ENCODE results near the gene NES.

NES gene

DNA sequence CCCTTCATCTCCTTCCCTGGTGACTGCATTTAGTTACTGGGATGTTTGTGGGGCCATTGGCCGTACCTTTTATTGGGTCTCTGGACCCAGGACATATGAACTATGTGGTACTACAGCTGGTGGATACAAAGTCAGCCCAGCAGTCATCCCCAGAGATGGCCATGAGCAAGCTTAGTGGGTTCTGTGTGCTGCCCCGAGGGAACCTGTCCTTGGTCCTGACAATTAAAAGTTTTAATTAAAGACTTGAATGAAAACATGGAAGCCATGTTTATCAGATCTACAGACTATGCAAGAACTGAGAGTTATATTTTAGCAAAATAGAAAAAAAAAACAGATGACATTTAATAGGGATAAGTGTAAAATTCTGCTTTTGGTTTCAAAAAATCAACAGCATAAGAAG, 2.8 kb upstream of the NES start:
- no peak for DNase-seq (ENCODE audit: low spot score)

GRCh38 chr1:156677616-156678596, 699 bp upstream of the NES start:
- DNase-seq (ENCODE audit: low spot score) = peak; percentile 22

- no peak for DNase-seq (ENCODE audit: low spot score)
These were observed 940 bp downstream of the NES start for GRCh38 chr1:156676114-156676819.

DNA sequence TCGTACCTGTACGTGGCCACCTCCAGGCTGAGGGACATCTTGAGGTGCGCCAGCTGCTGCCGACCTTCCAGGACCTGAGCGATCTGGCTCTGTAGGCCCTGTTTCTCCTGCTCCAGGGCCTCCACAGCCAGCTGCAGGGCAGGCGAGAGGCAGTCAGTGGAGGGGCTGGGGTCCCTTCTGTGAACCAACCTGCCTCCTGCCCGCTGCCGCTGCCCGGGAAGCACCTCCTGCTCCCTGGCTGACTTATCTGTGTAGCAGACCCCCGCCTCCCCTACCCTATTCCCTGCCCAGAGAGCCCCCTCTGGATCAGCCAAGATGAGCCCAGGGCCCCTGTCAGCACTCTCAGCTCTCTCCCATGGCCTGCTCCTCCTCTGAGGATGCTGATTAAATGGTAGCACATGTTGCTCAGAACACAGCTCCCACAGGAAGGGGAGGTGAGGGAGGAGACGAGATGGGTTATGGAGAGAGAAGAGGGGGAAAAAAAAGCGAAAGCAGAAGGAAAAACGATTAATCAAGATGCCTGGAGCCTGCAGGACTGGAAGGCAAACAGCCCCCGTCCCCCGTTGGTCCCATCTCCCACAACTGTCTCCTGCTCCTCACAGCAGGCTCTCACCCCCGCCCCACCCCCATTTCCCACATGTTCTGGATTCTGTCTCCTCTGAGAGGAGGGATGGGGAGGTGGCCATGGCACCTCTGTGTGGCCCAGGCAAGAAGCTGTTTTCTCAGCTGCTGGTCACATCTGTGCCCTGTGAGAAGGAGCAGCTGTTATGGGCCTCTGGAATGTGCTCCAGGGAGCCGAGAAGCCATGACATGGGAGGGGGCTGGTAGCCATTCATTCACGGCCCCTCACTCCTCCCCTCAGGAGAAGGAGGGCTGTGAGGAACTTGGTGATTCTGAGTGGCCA, 1.7 kb downstream of the NES start:
- no peak for DNase-seq (ENCODE audit: low spot score)

DNA sequence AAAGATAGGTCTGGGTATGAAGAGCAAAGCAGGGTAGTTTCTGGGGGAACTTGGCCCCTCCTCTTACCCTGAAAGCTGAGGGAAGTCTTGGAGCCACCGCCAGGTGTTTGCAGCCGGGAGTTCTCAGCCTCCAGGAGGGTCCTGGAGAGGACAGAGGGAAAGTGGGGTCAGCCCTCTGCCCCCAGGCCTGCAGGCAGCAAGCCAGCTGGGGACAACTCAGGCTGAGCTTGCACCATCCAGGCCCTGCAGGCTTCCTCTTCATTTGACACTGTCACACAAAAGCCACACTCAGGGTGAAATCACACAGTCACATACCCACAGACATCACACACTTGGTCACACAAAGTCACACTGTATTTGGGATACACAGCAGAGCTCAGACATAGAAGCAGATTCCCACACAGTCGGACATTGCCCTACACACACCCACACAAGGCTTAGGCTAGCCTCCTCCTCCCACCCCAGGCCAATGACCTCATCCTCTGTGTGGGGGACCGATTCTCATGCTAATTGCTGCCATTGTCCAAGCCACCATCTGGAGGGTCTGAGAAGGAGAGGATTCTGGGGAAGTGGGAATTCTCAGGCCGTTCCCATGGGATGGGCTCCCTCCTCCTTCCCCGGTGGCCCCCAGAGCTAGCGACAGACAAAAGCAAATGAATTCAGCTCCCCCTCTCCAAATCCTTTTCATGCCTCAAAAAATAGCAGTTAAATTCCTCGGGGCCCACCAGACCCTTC, 3.7 kb downstream of the NES start:
- no peak for DNase-seq (ENCODE audit: low spot score)

DNA sequence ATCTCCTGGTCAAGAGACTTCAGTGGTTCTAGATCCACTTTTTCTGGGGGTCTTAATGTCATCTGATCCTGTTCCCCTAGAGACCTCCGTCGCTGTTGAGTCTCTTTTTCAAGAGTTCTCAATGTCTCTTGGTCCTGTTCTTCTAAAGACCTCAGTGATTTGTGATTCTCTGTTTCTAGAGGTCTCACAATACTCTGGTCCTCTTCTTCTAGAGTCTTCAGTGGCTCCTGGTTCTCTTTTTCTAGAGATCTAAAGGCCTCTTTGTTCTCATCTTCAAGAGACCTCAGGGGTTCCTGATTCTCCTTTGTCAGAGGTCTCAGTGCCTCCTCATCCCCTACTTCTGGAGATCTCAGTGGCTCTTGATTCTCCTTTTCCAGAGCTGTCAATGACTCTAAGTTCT, 5.4 kb downstream of the NES start:
- no peak for DNase-seq (ENCODE audit: low spot score)

- DNase-seq (ENCODE audit: low spot score) = no peak
These were observed 6.4 kb downstream of the NES start for GRCh38 chr1:156670791-156671190.

DNA sequence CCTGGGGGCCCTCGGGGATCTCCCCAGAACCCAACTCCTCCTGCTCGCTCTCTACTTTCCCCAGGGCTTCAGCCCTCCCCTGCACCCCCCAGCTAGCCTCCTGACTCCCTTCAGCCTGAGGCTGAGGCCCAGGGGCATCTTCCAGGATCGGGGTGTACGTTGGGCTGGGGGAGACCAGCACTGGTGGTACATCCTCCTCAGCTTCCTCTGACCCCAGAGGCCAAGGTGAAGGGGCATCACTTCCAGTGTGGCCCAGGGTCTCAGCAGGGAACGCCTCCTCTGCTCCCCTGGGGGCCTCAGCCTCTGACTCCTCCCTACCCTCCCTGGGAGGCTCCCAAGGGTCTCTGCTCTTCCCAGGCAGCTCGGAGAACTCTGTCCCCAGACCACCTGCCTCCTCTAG, 6.8 kb downstream of the NES start:
- no peak for DNase-seq (ENCODE audit: low spot score)

DNA sequence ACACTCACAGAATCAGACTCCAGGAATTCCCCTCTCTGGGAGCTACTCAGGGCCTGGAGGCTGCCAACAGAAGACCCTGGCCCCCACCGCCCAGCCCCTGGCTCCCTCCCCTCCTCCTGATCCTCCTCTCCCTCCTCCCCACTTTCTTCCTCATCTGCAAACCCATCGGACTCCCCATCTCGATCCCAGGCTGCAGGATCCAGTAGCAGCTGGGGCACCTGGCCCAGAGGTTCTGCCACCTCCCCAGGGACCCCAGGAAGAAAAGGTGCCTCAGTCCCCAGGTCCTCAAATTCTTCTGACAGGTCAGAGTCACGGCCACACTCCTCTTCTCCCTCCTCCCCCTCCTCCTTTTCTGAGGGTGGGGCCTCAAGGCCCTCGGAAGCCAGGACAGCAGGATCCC, 7.4 kb downstream of the NES start:
- DNase-seq (ENCODE audit: low spot score) = no peak

DNA sequence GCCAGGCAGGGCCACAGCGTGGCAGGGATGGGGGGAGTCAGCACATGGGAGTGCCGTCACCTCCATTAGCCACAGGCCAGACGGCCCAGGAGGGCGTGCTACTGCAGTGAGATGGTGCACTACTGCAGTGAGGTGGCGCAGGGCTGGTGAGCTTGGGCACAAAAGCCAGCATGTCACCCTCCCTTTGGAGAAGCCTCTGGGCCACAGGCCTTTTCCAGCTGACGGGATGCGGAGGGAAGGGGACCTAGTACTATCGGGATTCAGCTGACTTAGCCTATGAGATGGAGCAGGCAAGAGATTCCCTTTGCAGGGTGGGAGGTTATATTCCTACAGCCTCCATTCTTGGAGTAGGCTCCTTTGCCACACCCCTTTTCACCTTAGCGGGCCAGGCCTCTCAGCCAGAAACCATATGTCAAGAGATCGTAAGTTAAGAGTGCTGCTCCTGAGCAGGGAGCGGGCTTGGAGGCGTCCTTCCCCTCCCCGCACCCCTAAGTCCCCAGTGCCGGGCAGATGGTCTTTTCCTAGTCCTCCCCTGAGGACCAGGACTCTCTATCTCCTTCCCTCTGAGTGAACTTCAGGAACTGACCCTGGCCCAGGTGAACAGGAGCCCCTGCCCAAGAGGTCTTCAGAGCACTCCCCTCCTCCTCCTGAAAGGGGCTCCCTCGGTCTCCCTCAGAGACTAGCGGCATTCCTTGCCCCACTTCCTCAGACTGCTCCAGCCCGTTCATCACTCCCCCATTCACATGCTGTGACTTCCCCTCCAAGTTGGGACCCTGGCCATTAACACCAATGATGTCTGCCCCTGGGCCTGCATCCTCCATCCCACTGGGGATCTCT, 8.2 kb downstream of the NES start:
- DNase-seq (ENCODE audit: low spot score) = no peak

DNA sequence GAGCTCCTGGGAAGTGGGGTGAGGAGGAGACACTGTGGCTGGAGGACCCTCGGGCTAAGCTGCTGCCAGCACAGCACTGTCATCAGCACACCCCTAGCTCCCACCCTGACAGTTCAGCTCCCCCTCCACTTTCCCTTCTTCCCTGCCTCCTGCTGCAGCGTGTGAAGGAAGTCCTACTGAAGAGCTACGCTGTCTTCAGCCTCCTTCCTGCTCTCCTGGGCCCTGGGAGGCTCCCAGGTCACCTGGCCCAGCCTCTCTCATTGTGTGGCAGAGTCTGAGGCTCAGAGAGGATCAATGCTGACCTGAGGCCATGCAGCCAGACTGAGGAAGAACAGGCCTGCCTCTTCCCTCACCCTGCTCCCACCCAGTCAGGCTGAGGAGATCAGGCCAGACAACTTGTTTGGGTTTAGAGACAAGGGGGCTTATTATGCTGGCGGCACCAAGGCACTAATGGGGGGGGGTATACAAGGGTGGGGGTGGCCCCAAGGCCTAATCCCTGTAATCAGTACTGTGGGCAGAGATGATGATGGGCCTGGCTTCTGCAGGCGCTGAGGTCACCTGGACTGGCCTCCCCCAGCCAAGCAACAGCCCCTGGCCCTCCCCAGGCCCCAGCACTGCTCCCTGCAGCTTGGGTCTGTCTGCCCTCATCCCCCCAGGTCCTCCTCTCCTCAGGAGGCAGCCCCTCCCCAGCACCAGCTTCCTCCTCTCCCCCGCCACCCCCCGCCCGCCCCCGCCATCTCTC, 9.1 kb downstream of the NES start:
- DNase-seq (ENCODE audit: low spot score) = no peak

DNA sequence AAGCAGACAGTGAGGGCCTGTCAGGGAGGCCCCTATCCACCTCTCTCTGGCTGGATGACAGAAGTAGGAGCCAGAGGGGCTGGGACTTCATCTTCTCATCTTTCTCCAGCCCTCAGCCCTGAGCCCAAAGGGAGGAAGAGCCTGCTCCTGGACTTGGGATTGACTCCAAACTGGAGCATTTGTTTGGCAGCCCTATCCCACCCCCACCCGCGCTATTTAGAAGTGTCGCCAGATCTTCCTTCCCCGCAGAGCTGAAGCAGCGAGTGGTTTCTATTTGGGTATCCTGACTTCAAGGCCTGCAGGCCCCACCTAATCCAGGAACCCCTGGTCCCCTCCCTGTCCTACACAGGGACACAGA, 9.6 kb downstream of the NES start:
- DNase-seq (ENCODE audit: low spot score) = no peak

GRCh38 chr1:156666862-156667609, 10.2 kb downstream of the NES start:
- no peak for DNase-seq (ENCODE audit: low spot score)

DNA sequence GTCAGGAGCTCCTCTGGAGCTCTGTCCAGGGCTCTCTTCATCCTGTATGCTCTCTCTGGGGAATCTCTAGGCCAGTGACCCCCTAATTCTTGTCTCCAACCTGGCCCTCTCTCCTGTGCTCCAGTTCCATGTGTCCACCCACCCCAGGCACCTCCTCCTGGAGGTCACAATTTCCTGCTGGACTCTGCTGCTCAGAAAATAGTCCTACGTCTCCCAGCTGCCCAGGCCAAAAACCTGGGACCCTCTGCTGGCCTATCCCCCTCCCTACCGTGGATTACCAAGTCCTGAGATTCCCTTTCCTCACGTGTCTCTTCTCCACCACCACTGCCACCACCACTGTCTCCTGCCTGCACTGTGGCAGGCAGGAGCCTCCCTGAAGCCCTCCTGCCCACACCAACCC, 11.7 kb downstream of the NES start:
- DNase-seq (ENCODE audit: low spot score) = no peak

DNA sequence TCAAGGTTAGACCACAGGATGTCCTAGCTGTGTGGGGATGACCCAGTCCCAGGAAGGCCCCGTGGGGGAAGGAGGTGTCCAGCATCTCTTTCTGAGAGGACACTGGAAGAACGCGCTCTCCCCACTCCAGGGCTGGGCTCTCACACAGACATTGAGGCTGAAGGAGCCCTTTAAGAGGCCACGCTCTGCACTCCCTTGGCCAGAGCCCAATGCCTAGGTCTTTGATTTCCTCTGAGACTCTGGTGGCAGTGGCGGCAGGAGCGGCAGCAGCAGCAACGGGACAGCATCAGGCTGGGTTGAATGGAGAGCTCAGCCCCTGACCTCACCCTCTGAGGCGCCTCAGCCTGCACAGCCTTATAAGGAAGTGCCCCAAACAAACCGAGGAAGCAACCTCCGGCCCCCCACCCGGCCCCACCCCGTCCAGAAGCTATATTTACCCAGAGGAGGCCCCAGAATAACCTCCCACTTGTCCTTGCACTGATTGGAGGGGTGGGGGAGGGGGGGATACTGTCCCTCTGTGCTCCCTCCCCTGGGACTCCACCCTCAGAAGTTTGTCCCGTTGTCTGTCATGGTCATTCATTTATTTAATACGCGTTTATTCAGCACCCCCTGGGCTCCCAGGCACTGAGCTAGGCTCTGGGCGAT, 12.3 kb downstream of the NES start:
- DNase-seq (ENCODE audit: low spot score) = no peak

DNA sequence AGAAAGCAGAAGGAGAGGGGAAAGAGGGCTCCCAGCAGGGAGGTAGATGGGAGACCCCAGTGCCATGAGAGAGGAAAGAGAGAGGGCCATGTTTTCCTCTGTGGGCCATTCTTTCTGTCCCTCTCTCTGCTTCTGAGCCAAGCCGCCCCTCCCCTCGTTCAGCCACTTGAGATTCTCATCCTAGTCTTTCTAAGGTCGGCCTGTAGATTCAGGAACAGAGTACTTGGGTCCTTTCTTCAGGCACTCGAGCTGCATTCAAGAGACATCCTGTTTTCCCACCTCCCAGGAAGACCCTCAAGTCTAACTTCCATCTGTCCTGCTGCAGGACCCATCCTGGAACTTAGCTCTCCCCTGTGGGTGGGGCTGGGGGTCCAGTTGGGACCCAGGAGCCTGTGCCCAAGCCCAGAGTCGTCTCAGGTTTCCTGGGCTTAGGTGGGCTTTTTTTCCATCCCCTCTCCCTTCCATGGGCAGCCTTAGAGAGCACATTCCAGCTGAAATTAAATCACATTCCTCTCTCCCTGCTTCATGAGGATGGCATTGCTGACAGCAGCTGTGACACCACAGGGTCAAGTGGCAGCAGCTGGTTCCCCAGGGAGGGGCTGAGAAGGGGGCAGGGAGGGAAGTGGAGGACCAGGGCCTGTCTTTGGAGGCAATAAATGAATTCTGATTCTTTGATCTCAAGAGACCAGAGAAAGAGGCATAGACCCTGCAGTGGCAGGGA, 13.0 kb downstream of the NES start:
- DNase-seq (ENCODE audit: low spot score) = no peak

- no peak for DNase-seq (ENCODE audit: low spot score)
These were observed 14.0 kb downstream of the NES start for GRCh38 chr1:156663178-156663577.

- no peak for DNase-seq (ENCODE audit: low spot score)
These were observed 14.5 kb downstream of the NES start for GRCh38 chr1:156662800-156663055.

Measured in activated CD4-positive, alpha-beta T cell treated with anti-CD3 and anti-CD28 coated beads, Interleukin-2, Interleukin-4, amounts not matched to agents 100 ng/mL and 50 ng/mL, durations not matched to agents 16 hours and 8 hours (primary cell).